GM12891 (cell line): Measurements from ENCODE around the gene FHIT.

ENCODE experiments used
- DNase-seq: peaks from one replicate; pipeline ENCODE4 v3.0.0; 2011; ENCODE audit warnings: low spot score; ENCODE audit not compliant: insufficient read length
- FAIRE-seq: peaks from 2 replicates; lab custom pipeline; 2011; peaks lifted over from hg19 to GRCh38; lab: Jason Lieb, UNC
- PAX5 ChIP-seq: IDR thresholded peaks from 2 replicates; pipeline ENCODE4 v1.6.1; 2011; ENCODE audit warnings: low read length, moderate library complexity, mild to moderate bottlenecking; ENCODE audit not compliant: insufficient read depth, severe bottlenecking
- POLR2A ChIP-seq: IDR thresholded peaks from 2 replicates; pipeline ENCODE4 v1.6.1; 2011; ENCODE audit warnings: low read depth, low read length, control low read depth
- POLR2AphosphoS5 ChIP-seq: IDR thresholded peaks from 2 replicates; pipeline ENCODE4 v1.6.1; 2011; ENCODE audit warnings: low read depth, low read length, control low read depth
- POU2F2 ChIP-seq: IDR thresholded peaks from 2 replicates; pipeline ENCODE4 v1.6.1; 2011; ENCODE audit warnings: low read depth, mild to moderate bottlenecking, control low read depth, low read length, moderate library complexity
- SPI1 ChIP-seq: IDR thresholded peaks from 2 replicates; pipeline ENCODE4 v1.6.1; 2011; ENCODE audit warnings: low read depth, low read length, control low read depth
- TAF1 ChIP-seq: IDR thresholded peaks from 2 replicates; pipeline ENCODE4 v1.6.1; 2011; ENCODE audit warnings: low read depth, low read length, control low read depth

FHIT gene

DNA sequence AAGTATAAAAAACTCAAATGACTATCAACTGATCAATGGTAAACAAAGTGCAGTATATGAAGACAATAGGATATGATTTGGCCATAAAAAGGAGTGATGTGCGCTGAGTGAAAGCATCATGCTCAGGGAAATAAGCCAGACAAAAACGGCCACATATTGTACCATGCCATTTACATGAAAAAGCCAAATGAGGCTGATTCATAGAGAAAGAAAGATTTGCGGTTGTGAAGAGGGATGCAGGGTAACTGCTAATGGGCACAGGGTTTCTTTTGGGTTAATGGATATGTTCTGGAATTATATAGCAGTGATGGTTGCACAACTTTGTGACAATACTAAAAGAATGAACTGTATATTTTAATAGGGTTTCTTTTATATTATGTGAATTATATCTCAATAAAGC is 1324.2 kb downstream of the FHIT start:
- FAIRE-seq = no peak
- DNase-seq = no peak
- TF ChIP-seq PAX5 = no peak
- no peak for TF ChIP-seq TAF1
- TF ChIP-seq POU2F2 = no peak
- TF ChIP-seq SPI1 = no peak
- no peak for TF ChIP-seq POLR2A
- TF ChIP-seq POLR2AphosphoS5 = no peak

DNA sequence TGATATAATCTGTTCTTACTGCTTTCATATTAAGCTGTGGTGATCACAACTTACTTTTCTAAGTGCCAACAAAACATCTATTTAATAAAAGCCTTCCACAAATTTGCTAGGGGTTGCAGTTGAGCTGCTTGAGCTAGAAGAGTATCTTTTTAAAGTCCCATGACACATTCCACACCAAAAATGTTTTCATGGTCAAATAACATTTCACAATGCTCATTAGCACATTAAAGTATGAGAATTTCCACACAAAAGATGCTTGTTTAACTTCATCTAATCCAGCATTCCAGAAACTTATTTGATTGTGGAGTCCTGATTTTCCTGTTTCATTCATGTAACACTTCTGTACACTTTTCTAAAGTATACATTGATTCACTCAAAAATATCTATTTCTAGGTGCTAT is 1325.3 kb downstream of the FHIT start:
- DNase-seq = no peak
- no peak for FAIRE-seq
- TF ChIP-seq POLR2AphosphoS5 = no peak
- no peak for TF ChIP-seq POU2F2
- no peak for TF ChIP-seq TAF1
- TF ChIP-seq POLR2A = no peak
- TF ChIP-seq PAX5 = no peak
- TF ChIP-seq SPI1 = no peak

DNA sequence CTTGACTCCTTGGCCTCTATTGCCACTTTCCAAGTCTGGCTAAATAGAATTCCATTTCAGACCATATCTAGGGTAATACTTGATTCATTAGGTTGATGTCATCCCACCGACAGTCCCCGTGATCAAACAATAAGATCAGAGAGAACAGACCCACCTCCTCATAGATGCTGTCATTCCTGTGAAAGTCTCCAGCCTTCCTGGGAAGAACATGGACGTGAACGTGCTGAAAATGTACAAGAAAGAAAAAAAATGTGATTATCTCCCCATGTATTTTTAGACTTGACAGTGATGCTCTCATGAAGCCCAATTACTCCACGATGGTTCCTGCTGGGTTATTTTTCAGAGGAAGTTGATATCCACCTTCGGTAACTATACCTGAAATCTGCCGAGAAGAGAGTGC is 1329.1 kb downstream of the FHIT start:
- no peak for FAIRE-seq
- DNase-seq = no peak
- no peak for TF ChIP-seq POLR2A

DNA sequence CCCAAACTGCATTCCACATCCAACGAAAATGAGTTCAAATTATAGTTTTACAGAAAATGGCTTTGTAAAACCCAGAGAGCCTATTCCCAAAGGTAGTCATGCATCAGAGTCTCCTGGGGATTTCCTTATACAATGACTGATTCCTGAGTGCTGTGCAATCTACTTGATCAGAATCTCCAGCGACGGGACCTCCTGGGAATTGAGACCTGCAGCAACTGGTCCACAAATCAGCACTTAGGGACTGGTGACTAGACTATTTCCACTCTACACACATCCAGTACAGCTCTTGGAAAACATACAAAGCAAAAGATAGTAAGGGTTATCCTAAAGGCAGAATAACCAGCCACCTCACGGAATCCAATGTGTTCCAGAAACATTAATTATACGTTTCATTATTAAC is 1330.4 kb downstream of the FHIT start:
- no peak for DNase-seq
- TF ChIP-seq PAX5 (no peak), SPI1 (no peak), TAF1 (no peak)
- no peak for FAIRE-seq

DNA sequence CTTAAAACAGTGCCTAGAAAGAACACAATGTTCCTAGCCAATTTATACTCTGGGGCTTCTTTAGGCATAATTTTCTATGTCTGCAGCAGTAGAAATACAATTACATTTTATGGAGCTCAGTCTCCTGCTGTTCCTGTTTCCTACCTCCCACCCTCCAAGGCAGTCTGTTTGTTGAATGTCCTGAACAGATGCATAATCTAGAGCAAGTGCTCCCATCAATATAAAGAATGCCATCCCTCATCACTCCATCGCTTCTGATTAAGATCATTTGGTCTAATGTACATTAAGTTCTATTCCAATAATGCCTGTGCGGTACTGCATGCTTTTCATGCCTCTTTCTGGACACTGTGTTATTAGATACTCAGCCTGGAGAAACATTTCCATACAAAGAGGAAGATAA is 1331.7 kb downstream of the FHIT start:
- DNase-seq (no peak), FAIRE-seq (no peak)
- TF ChIP-seq POLR2AphosphoS5 (no peak), PAX5 (no peak), POU2F2 (no peak), POLR2A (no peak), TAF1 (no peak), SPI1 (no peak)

DNA sequence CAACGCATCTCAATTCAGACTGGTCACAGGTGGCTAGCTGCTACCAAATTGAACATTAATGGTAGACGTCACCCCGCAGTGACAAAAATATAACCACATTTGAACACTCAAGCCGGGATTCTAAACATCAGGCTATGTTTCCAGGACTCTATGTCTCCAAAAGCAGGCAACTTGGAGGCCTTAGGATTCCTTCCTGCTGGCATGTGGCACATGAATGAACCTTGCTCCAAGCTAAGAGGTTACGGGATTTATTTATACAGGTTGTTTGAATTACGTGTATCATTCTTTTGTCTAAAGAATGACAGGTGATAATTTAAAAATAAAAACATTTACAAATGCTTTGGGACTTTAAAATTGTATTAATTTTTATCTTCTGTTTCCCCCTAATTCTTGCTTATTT is 1337.0 kb downstream of the FHIT start:
- no peak for TF ChIP-seq PAX5
- no peak for TF ChIP-seq SPI1
- no peak for TF ChIP-seq TAF1
- no peak for TF ChIP-seq POLR2AphosphoS5
- no peak for TF ChIP-seq POLR2A
- no peak for TF ChIP-seq POU2F2
- no peak for FAIRE-seq
- DNase-seq = no peak

DNA sequence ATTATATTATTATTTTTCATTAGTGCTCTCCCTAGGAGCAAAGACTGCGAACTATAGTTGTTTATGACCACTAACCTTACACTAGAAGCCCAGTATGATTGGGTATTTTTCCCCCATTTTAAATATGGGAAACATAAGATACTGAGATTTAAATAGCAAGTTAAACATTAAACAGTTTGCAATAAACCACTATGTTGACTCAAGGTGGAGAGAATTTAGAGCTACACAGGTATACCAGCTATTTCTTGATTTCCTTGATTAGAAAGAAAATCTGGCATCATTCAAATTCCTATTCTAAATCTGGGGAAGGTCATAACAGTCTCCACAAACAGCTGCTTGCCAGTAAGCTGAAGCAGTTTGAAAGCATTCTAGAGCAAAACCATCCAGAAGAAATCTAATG is 1337.6 kb downstream of the FHIT start:
- FAIRE-seq (no peak), DNase-seq (no peak)
- TF ChIP-seq PAX5 (no peak), SPI1 (no peak), POU2F2 (no peak), POLR2A (no peak), POLR2AphosphoS5 (no peak), TAF1 (no peak)

DNA sequence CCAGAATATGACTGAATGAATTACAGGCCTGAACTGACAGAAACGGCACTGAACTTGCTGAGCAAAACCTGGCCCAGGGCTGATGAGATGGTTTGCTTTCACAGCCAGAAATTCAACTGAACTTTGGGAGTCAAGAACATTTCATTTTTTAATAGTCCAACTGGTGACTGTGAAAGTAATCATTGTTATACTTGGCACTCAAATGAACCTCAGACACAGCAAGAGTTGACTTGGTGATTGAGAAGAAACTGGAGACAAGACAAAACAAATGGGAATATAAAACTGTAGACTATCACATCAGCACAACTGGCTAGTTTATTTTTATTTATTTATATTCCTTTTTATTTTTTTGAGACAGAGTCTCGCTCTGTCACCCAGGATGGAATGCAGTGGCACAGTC is 1342.6 kb downstream of the FHIT start:
- no peak for TF ChIP-seq TAF1
- no peak for TF ChIP-seq POU2F2
- TF ChIP-seq PAX5 = no peak
- TF ChIP-seq POLR2A = no peak
- no peak for TF ChIP-seq SPI1
- TF ChIP-seq POLR2AphosphoS5 = no peak
- FAIRE-seq = no peak
- DNase-seq = no peak

DNA sequence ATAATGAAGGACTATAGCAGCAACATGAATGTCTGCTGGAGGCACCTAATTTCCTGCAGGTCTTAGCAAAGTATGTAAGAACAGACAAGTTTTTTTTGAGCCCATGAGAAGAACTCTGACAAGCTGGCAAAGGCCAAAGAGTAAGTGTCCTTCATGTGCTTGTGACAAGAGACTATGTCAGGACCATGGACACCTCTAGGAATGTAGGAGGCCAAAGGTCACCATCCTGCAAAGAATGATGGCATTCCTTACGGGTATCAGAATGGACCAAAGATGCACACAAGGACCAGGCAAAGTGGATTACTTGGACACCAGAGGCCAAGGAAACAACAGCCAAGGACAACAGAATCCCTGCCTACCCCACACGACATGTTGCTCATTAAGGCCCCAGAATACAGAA is 1343.0 kb downstream of the FHIT start:
- DNase-seq (no peak), FAIRE-seq (no peak)
- no peak for TF ChIP-seq PAX5
- TF ChIP-seq TAF1 = no peak
- TF ChIP-seq POLR2AphosphoS5 = no peak
- no peak for TF ChIP-seq SPI1
- TF ChIP-seq POU2F2 = no peak

DNA sequence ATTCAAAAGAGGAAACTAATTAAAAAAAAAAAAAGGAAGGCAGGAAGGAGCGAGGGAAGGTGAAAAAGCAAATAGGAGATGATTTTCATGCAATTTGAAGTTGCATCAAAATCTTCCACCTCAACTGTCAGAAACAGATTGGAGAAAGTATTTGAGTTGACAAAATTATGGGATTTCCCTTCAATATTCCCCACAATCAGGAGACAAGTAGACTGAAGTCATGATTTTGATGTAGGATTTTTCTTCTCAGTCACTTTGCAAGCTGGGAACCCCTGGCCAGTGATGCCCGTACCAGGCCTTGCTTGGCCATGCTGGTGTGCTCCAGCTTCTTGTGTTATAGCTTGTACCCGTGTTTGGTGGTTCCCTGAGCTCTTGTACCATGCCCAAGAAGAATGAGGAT is 1347.0 kb downstream of the FHIT start:
- no peak for FAIRE-seq
- no peak for DNase-seq
- TF ChIP-seq POLR2A (no peak), TAF1 (no peak), POU2F2 (no peak), POLR2AphosphoS5 (no peak), SPI1 (no peak), PAX5 (no peak)

DNA sequence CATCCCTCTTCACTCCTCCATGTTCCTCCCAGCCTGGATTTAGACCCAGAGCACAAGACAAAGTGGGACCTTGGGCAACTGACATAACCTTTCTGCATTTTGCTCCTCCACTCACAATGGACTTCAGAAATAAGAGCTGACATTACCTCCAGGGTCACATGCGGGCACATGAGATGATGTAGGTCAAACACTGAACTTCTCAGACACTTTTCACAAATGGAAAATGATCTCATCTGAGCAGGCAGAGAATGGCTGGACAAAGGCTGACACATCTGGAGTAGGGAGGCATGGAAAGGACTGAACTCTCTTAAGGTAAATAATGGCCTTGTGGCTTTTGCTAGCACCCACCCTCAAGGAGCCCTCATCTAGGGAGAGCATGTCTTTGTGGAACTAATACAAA is 1352.2 kb downstream of the FHIT start:
- DNase-seq (no peak), FAIRE-seq (no peak)
- no peak for TF ChIP-seq POLR2A
- no peak for TF ChIP-seq TAF1
- no peak for TF ChIP-seq SPI1
- no peak for TF ChIP-seq POLR2AphosphoS5
- no peak for TF ChIP-seq POU2F2
- no peak for TF ChIP-seq PAX5
